Fibroblast of skin of left biceps (primary cell): ENCODE data around the gene EML4.
A peak's percentile ranks its signal among the peaks of the same experiment; 100 is the strongest.

Source experiments
- DNase-seq, 2 experiments: peaks; one replicate each; pipeline ENCODE4 v3.0.0-alpha.2; 2013; ENCODE audit warnings: low read depth in 2 of 2

EML4 gene

DNA sequence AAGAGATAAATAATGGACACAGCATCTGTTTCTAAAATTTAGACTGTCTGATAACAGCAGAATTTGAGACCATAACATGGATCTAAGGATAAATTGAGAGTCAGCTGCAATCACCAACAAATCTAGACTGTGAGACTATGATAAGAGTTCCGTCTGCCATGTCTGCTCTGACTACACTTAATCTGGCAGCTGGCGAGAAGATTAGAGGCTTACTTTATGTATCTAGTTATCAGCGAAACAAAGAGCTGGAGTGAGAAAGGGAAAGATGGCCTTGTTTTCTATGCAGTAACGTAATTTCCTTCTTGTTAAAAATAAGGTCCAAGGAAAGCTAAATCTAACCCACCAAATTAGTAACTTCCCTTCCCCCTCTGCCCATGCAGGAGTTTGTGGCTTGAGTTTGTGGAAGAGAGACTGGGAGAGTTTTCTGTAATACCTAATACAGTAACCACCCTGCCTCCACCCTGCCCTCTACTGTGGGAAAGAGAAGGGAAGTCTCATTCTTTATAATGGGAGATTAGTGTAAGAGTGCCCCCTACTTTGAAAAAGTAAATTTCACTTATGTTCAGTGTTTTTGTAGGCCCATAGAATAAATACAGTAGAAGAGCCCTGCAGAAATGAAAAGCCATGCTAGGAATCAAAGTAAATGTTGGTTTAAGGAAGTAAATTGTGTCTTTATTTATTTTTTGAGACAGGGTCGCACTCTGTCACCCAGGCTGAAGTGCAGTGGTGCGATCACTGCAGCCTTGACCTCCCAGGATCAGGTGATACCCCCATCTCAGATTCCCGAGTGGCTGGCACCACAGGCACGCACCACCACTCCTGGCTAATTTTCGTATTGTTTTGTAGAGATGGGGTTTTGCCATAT, 27.5 kb downstream of the EML4 start:
- DNase-seq: peak in 1 of 2 experiments; percentile 11

DNA sequence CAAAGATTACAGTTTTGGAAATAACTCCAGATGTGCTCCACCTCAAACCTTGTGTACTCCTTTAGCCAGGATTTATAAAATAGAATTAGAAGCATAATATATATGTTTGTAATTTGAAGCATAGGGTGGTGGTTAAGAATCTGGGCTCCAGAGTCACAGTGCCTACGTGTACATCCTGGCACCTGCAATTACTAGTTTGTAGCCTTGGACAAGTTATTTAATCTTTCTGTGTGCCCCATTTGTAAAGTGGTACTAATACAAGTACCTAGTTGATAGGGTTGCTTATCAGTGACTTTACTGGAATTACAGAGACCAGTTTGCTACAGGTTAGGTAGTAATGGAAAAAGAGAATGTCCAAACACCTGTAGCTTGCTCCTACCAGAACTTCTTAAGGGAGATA, 28.6 kb downstream of the EML4 start:
- DNase-seq: no peak

DNA sequence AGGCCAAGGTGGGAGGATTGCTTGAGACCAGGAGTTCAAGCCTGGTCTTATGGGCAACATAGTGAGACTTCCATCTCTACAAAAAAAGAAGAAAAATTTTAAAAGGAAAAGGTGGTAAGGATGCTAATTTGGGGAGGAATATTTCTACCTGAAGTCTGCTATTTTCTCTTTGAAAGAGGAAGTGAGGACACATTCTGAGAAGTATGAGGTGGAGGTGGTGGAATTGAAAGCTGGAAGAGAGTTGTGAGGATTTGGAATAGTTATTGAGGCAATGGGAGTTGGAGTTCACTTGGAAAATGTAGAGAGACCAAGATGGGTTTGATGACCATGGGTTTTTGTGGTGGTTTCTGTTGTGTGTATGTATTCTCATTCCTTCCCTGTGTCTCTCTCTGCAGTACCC, 29.3 kb downstream of the EML4 start:
- DNase-seq: no peak

DNA sequence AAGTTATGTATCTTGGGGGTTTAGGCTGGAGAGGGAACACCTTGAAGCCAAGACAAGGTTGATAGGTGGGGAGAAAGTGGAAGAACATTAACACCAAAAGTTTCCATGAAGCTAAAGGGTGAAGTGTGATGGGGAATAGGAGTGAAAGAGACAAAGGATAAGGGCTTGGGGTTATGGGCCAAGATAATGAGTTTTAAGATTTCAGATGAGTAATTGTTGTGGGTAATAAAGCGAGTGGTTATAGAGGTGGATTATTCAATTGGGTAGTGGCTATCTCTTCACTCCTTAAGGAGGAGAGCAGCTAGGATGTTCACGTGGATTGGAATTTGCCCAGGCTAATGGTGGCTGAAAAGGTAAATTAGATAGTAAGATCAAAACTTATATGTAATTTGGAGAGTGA, 29.8 kb downstream of the EML4 start:
- DNase-seq: no peak

DNA sequence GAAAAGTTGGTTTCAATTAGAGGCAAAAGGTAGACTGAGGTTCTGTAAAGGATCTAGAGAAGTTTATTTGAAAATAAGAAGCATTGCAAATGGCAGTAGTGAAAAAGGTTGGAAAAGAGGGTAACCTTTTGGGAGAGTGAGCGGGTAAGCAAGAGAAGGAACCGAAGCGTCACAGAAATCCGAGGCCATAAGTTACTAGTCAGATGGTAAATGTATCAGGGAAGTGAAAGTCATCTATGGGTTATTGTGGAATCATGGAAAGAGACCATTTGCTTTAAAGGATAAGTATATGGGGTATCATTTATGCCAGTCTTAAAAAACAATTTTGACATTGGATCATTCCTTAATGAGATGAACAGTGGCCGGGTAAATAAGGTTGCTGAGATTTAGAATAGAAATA, 30.5 kb downstream of the EML4 start:
- no peak for DNase-seq

DNA sequence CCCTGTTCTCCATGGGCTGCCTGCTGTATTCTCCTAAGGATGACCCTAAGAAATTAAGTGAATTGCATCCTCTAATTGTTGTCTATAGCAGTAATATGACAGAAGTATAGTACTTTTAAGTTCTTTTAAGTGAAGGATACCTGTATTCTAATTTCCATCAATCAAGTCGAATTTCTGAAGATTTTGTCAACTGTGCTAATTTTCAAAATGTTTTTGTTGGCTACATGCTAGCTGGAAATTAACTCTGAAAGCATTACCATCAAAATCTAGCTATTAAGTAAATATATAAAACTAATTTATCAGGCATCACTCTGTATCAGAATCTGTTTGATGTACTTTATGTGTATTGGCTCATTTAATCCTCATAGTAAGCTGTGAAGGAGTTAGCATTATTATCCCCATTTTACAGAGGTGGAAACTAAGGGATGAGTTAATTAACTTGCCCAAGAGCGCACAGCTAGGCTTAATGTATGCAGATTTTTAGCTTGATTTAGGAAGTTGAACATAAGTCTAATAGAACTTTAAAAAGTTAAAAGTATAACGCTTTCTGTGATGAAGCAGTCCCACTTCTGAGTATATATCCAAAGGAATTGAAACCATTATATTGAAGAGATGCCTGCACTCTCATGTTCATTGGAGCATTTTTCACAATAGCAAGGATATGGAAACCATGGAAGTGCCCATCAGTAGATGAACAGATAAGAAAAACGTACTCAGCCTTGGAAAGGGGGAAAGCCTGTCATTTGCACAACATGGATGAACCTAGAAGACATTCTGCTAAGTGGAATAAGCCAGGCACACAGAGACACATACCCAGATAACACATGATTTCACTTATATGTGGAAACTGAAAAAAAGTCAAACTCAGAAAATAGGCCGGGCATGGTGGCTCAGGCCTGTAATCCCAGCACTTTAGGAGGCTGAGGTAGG, 32.0 kb downstream of the EML4 start:
- DNase-seq: no peak

DNA sequence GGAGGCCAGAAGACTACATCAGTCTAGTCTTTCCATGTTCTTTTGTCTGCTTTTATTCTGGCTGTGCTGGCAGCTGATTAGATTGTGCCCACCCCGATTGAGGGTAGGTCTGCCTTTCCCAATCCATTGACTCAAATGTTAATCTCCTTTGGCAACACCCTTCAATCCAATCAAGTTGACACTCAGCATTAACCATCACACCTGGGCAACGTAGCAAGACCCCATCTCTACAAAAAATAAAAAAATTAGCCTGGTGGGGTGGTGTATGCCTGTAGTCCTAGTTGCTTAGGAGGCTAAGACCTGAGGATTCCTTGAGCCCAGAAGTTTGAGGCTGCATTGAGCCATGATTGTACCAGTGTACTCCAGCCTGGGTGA, 33.5 kb downstream of the EML4 start:
- DNase-seq: no peak

DNA sequence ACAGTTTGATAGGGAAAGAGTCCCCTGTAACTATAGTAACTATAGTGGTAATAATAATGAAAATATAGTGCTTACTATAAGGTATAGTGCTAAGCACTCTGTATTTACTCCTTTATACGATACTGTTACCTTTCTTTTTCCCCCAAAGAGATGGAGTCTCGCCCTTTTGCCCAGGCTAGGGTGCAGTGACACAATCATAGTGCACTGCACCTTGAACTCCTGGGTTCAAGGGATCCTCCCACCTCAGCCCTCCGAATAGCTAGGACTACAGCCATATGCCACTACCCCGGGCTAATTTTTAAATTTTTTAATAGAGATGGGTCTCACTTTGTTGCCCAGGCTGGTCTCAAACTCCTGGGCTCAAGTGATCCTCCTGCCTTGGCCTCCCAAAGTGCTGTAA, 34.6 kb downstream of the EML4 start:
- DNase-seq: no peak

DNA sequence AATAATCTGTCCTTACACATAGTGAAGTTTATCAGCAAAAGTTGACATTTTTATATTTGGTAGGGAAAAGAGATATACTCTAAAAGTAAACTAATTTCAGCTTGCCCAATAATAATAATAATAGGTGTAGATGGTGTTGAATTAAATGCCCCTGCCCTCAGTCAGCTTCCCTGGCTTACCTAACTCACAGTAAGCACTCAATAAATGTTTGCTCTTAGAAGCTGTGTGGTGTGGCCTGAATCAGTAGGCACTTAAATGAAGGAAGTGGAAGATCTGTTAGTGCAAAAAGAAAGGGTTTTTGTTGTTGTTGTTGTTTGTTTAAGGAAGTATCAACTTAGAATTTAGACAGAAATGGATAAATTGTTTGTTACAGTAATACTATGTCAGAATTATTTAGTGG, 36.2 kb downstream of the EML4 start:
- no peak for DNase-seq

DNA sequence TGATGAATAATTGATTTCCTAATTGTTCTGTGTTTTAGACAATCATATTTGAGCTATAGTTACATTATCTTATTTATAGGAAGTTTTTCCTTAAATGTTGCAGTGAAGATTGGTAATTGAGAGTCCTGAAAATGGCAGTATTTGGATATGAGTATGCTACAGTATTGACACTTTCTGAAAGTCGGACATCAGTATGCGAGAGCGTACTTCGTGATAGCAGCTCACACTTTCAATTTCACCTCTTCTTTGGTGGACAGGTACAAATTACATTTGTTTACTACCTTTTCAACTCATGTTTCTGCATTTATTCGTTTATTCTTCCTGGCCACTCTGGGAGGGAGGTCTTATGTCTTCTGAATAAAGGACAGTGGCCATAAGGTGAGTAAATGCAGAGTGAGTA, 38.7 kb downstream of the EML4 start:
- no peak for DNase-seq

DNA sequence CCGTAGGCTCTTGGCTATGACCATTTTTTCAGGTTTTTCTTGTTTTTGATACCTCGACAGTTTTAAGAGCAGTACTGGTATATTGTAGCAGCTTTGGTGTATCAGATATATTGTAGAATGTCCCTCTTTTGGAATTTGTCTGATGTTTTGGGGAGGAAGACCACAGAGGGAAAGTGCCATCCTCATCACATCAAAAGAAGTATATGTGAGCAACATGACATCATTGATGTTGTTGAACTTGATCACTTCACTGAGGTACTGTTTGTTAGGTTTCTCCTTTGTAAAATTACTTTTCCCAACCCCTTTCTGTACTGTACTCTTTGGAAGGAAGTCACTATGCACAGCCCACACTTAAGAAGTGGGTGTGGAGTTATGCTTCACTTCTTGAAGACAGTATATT, 41.0 kb downstream of the EML4 start:
- DNase-seq: no peak

DNA sequence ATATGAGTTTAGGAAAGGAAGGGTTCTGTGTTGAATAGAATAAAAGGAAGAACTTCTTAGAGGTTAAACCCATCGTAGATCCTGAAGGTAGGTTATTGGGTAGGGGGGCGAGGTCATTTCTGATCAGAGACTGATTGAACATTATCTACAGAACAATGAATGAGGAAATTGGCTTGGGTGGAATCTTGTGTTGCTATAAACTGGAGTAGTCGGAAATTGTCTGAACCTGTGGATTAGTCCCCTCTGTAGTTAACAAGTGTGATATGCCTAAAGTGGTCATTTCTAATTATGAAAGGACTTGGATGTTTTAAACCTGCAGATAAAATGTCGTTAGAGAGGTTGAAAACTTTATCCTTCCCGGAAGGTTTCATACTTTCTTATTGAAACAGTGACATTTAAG, 42.1 kb downstream of the EML4 start:
- DNase-seq: no peak

DNA sequence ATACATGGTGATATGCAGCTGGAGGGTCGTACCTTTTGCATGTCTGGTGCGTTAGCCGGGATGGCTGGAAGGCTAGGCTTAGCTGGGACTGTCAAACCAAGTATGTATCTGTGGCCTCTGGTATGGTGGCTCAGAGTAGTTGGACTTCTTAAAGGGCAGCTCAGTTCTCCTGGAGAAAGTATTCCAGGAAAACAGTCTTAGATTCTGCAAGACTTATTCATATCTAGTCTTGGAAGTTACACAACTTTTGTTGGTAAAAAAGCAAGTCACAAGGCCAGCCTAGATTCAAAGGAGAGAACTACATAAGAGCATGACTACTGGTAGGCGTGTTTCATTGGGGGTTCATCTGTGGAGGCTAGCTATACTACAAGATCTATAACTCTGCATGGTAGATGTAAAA, 45.5 kb downstream of the EML4 start:
- DNase-seq: no peak

DNA sequence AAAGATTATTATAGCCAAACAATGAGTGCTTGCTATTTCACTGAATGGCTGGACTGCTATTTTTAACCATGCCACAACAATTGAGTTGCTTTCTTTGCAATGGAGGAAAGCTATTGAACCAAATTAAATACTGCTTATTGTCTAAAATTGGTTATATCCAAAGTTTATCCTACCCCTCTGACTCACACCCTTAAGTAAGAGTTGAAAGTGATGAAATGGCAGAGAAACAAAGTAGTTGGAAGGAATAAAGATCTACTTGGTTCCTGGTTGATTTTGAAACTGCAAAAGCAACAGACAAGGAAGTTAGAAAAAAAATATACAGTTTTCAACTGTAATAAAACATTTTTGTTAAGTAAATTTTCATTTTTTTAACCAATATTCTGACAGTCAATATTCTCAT, 47.5 kb downstream of the EML4 start:
- DNase-seq: peak in 1 of 2 experiments; percentile 43

DNA sequence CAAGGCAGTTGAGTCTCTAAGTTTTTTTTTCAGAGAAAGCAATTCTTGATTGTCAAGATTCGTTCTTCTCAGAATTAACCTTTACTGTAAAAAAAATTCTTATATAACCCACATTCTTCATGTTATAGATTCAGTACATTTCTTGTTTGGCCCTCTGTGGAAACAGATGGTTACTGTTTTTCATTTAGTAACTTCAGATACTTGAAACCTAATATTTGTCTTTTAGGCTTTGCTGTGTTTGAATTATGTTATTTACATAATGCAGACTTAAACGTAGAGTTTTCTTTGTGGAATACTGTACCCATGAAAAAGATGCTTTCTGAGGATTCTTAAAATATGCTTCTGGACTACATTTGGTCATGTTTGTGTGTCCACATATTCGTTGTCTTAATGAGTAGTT, 48.2 kb downstream of the EML4 start:
- no peak for DNase-seq

DNA sequence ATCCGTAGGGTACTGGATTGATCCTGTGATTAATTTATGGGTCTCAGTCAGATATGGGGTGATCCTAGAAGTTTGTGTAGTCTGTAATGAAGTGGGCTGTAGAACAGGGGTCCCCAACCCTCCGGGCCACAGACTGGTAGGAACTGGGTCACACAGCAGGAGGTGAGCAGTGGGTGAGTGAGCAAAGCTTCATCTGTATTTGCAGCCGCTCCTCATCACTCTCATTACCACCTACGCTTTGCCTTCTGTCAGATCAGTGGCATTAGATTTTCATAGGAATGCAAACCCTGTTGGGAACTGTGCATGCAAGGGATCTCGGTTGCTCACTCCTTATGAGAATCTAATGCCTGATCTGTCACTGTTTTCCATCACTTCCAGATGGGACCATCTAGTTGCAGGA, 48.8 kb downstream of the EML4 start:
- DNase-seq: no peak

DNA sequence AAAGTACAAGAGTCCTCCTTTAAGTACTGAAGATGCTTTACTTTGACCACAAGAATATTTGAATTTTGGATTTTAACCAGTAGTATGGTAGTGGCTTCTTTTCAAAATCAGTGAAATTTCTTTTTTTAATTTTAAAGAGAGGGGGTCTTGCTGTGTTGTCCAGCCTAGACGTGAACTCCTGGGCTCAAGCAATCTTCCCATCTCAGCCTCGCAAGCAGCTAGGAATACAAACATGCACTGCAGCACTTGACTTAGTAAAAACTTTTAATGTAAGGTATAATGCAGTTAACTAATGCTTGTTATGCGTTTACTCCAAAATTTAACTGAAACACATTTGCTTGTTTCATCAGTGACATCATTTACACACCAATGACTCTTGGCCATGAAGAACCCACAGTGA, 49.6 kb downstream of the EML4 start:
- DNase-seq: no peak

DNA sequence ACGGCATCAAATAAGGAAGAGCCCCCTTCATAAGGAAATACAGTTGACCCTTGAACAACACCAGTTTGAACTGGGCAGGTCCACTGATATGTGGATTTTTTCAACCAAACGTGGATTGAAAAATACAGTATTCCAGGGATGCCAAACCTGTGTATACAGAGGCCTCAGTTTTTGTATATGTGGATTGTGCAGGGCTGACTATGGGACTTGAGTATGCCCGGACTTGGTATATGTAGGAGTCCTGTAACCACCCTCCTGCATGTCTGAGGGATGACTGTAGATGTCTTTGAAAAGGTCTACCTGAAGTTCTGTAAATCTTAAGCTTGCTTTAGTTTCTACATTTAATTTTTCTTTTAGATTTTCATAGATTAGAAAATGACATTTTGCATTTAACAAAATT, 50.0 kb downstream of the EML4 start:
- DNase-seq: no peak

DNA sequence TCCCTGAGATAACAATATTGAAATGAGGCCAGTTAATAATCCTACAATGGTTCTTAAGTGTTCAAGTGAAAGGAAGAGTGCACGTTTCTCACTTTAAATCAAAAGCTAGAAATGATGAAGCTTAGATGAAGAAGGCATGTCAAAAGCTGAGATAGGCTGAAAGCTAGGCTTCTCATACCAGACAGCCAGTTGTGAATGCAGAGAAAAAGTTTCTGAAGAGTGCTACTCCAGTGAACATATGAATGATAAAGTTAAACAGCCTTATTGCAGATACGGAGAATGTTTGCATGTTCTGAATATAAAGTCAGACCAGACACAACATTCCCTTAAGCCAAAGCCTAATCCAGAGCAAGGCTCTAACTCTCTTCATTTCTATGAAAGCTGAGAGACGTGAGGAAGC, 51.4 kb downstream of the EML4 start:
- no peak for DNase-seq

DNA sequence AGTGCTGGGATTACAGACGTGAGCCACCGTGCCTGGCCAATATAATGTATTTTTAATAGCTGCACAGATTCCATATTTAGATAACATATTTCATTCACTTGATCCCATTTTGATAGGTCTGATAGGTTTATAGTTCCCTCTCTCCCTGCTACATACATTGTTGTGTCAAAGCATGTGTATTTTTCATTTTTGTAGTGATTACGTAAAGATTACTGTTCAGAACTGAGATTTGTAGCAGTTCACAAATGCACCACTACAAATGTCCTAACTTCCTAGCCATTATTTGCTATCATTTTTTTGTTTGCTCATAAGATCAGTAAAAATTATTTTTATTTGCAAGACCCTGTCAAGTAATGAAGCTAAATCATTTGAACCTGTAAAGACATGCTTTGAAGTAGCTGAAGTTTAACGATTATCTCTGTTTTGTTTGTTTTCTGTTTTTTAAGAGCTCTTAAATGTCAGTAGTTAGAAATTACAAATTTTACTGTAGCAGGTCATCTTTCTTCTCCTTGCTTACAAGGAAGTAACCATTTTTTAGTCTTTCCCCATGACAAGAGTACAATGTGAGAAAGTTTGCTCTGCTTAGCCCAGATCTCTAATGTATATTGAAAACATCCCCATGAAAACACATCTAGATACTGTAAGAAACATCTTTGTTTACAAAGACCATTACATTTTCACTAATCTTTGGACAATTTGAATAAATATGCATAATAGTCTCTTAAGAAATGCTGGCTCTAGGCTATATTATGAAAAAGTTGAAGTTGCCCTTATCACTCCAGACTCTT, 54.1 kb downstream of the EML4 start:
- DNase-seq: no peak

DNA sequence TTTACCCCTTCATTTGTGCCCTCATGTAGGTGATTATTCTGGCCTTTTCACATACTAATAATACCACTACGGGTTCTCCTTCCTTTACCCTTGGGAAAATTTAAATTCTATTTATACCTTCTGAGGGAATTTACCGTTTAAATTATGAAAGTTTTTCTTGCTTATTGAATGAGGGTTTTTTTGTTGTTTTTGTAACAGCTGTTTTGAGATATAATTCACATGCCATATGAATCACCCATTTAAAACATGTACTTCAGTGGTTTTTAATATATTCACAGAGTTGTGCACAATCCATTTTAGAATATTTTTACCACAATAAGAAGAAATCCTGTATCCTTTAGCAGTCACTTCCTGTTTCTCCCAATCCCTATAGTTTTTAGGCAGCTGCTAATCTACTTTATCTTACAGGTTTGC, 54.7 kb downstream of the EML4 start:
- DNase-seq: no peak

DNA sequence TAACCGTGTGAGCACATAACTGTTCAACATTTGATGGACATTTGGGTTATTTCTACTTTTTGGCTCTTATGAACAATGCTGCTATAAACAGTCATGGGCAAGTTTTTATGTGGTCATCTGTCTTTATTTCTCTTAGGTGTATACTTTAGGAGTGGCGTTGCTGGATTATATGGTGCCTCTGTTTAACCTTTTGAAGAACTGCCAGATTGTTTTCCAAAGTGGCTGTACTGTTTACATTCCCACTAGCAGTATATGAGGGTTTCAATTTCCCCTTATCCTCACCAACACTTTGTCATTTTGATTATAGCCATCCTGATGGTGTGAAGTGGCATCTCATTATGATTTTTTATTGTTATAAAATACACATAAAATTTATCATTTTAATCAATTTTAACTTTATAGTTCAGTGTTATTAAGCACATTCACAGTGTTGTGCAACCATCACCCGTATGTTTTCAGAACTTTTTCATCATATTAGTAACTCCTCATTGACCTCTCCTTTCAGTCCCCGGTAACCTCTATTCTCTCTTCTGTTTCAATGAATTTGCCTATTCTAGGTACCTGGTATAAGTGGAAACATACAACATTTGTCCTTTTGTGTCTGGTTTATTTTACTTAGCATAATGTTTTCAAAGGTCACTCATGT, 55.4 kb downstream of the EML4 start:
- DNase-seq: no peak
